H7 (cell line): ENCODE measurements around the gene KRT81. TPM values are rescaled to one million over a fixed set of nuclear protein-coding genes. Genes with fewer than 3 reads are reported as not detected.
"Not testable (repeated sequence)": the region's sequence is repeated elsewhere in the genome, so short reads cannot be mapped to it uniquely, and the experiment has no call there.

Experiments used
- DNase-seq: peaks from one replicate; pipeline ENCODE4 v3.0.0; 2012
- H3K27me3 ChIP-seq: 2 replicates; pipeline ENCODE4 v1.6.0; 2011; ENCODE audit warnings: mild to moderate bottlenecking, low read length; ENCODE audit not compliant: control insufficient read depth, insufficient read depth
- H3K36me3 ChIP-seq: replicated peaks from 2 replicates; pipeline ENCODE4 v1.5.1; 2011; ENCODE audit warnings: low read length; ENCODE audit not compliant: control insufficient read depth, insufficient read depth
- H3K4me3 ChIP-seq: 2 replicates; pipeline ENCODE4 v1.5.1; 2011; ENCODE audit warnings: low read depth, mild to moderate bottlenecking, control low read depth, low read length, moderate library complexity; ENCODE audit not compliant: insufficient read depth
- total RNA-seq: library from RNA; depleted of rRNA; stranded (reverse); fragments of >200 nt; shearing (Covaris generic); gene quantifications from 2 replicates; pipeline ENCODE4 v1.2.3, GENCODE V29; 2014

The KRT81 gene
- total RNA-seq, 1 experiment from 2014 or later, result not detected

GRCh38 chr12:52260361-52261207 is 30.8 kb downstream of the KRT81 start:
- H3K27me3 ChIP-seq, result peaks cover 25% of the 10 kb centered on the region
- no peak overlapping the region for H3K4me3 ChIP-seq
- H3K36me3 ChIP-seq, result no peaks in the 10 kb centered on the region
- DNase-seq, result no peak

DNA sequence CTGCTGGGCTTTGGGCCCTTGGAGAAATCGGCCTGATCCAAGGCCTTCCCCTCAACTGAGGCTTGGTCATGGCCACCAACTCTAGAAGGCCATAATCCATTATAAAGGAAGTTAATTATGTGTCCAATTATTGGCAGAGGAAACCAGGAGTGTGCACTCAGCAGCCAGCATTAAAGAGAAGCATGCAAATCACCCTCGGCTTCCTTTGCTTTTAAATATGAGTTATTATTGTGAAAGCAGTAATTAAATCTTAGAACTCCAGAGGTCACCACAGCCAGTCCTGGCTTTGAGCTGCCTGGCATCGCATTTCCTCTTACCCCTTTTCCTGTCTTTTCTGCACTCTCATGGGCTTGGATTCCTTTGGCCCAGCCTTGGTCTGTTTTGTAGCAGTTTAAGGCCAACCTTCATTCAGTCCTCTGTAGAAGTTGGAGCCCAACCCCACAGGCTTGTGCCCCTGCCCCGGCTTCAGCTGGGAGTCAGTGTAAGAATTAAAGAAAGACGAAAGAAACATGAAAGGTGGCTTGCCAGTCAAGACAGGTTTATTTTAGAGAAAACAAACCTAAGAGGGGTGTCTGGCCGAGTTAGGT is 31.6 kb downstream of the KRT81 start:
- Histone ChIP-seq H3K27me3 (peaks cover 25% of the 10 kb centered on the region), H3K36me3 (no peaks in the 10 kb centered on the region), H3K4me3 (no peak overlapping the region)
- no peak for DNase-seq

DNA sequence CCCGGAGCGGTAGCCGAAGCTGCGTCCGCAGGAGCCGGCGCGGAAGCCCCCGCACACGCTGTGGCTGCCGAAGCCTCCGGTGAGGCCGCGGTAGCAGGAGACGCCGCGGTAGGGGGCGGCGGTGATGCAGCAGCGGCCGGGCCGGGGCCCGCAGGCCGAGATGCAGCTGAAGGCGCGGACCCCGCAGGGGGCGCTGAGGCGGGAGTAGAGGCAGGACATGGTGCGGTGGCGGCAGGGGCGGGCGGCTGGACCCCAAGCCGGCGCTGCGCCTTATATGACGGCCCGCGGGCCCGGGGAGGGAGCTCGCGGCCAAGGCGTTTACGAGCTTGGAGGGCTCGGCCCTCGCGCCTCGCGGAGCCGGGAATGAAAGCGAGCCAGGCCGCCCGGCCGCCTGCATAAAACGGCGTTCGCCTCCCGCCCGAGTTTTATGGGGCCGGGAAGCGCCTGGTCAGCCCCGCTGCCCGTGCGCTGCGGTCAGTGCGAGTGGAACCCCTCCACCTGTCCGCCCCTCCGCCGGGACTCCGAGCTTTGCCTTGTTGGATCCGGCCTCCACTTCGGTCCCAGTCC is 32.9 kb downstream of the KRT81 start:
- Histone ChIP-seq H3K36me3 (no peaks in the 10 kb centered on the region), H3K27me3 (peaks cover 25% of the 10 kb centered on the region), H3K4me3 (peak overlapping the region; percentile 10; the same call in 1 of the 2 replicates)
- DNase-seq, result peak; percentile 89

DNA sequence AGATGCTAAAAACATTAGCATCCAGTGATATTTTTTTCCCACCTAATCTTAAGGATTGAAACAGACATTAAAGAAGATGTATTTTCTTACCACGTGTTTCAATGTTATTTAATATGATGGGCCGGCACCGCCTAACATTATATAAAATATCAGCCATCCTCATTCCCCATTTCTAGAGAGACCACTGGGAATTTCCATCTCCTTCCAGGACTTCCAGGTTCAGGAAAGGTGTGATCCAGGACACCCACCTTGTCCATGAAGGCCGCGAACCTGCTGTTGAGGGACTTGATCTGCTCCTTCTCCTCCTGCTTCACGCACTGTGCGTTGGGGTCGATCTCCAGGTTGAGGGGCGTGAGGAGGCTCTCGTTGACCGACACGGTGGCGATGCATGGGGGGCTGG is 33.4 kb downstream of the KRT81 start:
- DNase-seq, H3K36me3 ChIP-seq, H3K4me3 ChIP-seq: not testable (repeated sequence)
- peaks cover 25% of the 10 kb centered on the region for H3K27me3 ChIP-seq

DNA sequence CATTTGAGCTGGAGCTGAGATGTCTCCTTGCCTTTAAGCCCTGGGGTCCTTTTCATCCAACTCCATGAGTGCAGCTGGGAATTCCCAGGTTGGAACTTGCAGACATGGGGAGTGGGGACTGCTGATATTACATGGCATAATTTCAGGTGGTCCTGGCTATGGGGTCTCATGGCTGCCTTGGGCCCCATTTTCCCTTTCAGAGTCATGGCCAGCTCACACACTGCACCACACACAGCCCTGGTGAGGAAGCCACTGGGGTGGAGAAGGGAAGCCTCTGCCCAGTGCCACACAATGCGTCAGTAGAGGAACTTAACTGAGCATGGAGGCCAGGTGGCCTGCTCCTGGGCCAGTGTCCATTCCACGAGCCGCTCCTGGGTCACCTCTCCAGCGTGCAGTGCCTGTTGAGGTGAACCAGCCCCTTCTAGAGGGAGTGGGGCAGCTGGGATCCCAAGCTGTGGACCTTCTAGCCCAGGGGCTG is 34.2 kb downstream of the KRT81 start:
- H3K27me3 ChIP-seq, result peaks cover 25% of the 10 kb centered on the region
- no peaks in the 10 kb centered on the region for H3K36me3 ChIP-seq
- H3K4me3 ChIP-seq, result no peak overlapping the region
- DNase-seq, result no peak

GRCh38 chr12:52256584-52256935 is 34.8 kb downstream of the KRT81 start:
- Histone ChIP-seq H3K4me3 (no peak overlapping the region), H3K36me3 (no peaks in the 10 kb centered on the region), H3K27me3 (peaks cover 25% of the 10 kb centered on the region)
- DNase-seq, result no peak

- H3K36me3 ChIP-seq, result no peaks in the 10 kb centered on the region
- DNase-seq, result peak; percentile 56
- peaks cover 25% of the 10 kb centered on the region for H3K27me3 ChIP-seq
- no peak overlapping the region for H3K4me3 ChIP-seq
These were observed 35.3 kb downstream of the KRT81 start for GRCh38 chr12:52255926-52256583.

DNA sequence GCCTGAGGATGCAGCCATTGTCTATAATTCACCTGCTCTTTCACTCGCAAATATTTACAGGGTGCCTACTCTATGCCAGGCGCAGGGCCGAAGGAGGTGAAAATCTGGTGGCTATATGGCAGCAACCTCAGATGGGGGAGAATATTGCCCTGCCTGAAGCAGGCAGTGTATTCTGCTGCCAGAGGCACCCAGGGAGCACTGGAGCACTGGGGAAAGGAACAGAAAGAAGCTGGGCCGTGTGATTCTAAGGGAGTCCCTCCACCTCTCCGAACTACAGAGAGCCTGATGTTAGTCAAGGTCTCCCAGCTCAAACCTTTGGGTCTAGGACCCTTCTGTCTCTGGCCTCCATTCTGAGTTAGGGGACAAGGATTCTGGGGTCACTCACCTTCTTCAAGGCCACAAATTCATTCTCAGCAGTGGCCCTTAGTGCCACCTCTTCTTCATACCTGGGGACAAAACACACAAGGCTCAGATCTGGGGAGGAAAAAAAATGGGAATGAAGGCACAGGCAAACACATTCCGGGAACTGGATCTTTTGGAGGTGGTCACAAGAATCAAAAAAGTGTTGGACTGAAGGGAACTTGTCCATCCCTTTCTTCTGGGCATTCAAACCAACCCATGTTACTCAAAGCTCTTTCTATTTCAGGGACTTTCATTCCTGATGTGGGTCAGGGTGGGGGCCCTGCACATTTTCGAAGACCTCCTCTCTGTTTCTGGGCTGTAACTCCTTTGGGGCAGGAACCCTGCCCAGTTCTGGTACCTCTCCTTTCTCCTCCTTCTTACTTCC is 36.2 kb downstream of the KRT81 start:
- Histone ChIP-seq H3K4me3 (no peak overlapping the region), H3K36me3 (no peaks in the 10 kb centered on the region), H3K27me3 (peaks cover 31% of the 10 kb centered on the region)
- peak; percentile 21 for DNase-seq

- H3K4me3 ChIP-seq, result no peak overlapping the region
- H3K27me3 ChIP-seq, result peaks cover 36% of the 10 kb centered on the region
- no peaks in the 10 kb centered on the region for H3K36me3 ChIP-seq
- peak; percentile 19 for DNase-seq
These were observed 37.0 kb downstream of the KRT81 start for GRCh38 chr12:52254180-52254964.

DNA sequence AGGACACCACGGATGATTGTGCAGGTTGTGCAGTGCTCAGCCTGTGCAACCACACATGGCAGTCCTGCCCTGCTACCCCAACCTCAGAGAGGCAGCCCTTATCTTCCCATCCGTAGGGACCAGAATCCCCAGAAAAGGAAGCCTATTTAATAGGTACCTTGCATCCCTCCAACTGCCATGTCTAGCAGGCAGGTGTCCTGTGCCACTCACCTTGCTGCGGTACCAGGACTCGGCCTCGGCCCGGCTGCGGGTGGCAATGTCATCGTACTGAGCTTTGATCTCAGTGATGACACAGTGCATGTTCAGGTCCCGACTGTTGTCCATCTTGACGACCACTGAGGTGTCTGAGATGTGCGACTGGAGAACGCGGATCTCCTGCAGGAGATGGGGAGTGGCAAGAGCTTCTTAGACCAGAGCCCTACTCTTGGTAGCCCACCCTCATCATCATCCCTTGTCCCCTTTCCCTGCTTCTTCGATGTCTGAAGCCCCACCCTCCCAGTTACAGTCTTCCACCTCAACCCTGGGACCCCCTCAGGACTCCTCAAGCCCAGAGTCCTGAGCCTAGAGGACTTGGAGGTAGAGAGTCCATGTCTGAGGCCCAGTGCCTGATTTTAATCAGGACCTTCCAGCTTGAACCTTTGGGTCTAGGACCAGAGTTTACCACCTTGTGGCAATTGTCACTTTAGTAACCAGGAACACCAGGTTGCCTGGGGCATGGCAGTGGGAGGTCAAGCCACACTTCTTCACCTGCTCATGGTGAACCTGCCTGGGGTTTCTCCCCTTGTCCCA is 37.7 kb downstream of the KRT81 start:
- no peaks in the 10 kb centered on the region for H3K36me3 ChIP-seq
- DNase-seq, result no peak
- no peak overlapping the region for H3K4me3 ChIP-seq
- peaks cover 29% of the 10 kb centered on the region for H3K27me3 ChIP-seq

DNA sequence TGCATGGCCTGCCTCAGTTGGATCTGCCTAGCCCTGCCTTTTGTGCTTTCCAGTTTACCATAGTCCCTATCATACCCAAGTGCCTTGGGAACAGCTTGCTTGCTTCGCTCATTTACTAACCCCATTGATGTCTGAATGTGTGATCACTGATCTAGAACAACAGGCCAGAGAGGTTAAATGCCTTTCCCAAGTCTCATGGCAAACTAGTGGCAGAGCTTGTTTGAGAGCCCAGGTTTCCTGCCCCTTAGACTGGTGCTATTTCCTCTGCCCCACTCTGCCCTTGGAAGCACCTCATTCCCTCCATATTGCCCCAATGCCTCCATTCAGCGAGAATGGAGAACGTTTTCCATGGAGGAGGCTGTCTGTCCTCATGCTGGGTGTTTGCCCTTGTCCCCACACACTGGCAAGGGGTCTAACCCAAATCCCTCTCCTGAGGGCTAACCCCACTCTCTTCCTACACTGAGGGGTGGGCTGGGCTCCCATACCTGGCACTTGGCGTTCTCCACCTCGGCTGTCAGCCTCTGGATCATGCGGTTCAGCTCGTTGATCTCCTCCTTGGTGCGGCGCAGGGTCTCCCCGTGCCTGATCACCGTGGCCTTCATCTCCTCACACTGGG is 38.5 kb downstream of the KRT81 start:
- DNase-seq, result peak; percentile 26
- Histone ChIP-seq H3K36me3 (no peaks in the 10 kb centered on the region), H3K4me3 (no peak overlapping the region), H3K27me3 (peaks cover 22% of the 10 kb centered on the region)

GRCh38 chr12:52252175-52252615 is 39.1 kb downstream of the KRT81 start:
- not testable (repeated sequence) for H3K36me3 ChIP-seq, H3K4me3 ChIP-seq
- DNase-seq, result peak; percentile 72
- peaks cover 16% of the 10 kb centered on the region for H3K27me3 ChIP-seq
